Suprapubic skin (tissue), 4 donors: Measurements from ENCODE around the gene GDA. TPM values are rescaled to one million over a fixed set of nuclear protein-coding genes. Genes with fewer than 3 reads are reported as not detected.
"Not testable (repeated sequence)": the region's sequence is repeated elsewhere in the genome, so short reads cannot be mapped to it uniquely, and the experiment has no call there.

ENCODE experiments used
- DNase-seq, 2 donors: peaks; one replicate each; pipeline ENCODE4 v3.0.0-alpha.2; 2019; ENCODE audit warnings: low spot score in 2 of 2
- H3K27ac ChIP-seq: fragments of 200-600 bp; sonication (generic); one replicate; pipeline ENCODE4 v1.5.1; 2019
- H3K27me3 ChIP-seq: fragments of 200-600 bp; sonication (generic); one replicate; pipeline ENCODE4 v1.5.1; 2019
- H3K36me3 ChIP-seq: fragments of 200-600 bp; sonication (generic); one replicate; pipeline ENCODE4 v1.5.1; 2019
- H3K4me1 ChIP-seq: fragments of 200-600 bp; sonication (generic); one replicate; pipeline ENCODE4 v1.5.1; 2019
- H3K4me3 ChIP-seq: fragments of 200-600 bp; sonication (generic); one replicate; pipeline ENCODE4 v1.5.1; 2019; ENCODE audit warnings: mild to moderate bottlenecking
- H3K9me3 ChIP-seq: fragments of 200-600 bp; sonication (generic); one replicate; pipeline ENCODE4 v1.5.1; 2019
- CTCF ChIP-seq, 2 donors: fragments of 200-600 bp in 1 of 2; fragments of 450-650 bp in 1 of 2; sonication (generic) in 1 of 2; IDR thresholded peaks; one replicate each; pipeline ENCODE4 v1.5.1; 2016 to 2019; ENCODE audit warnings: antibody characterized with exemption in 2 of 2, mild to moderate bottlenecking in 1 of 2, moderate library complexity in 1 of 2
- EP300 ChIP-seq: sonication (generic); formaldehyde crosslinking; IDR thresholded peaks from one replicate; pipeline ENCODE4 v1.6.1; 2017; ENCODE audit warnings: antibody characterized with exemption
- POLR2A ChIP-seq, 2 donors: fragments of 450-650 bp; IDR thresholded peaks; one replicate each; pipeline ENCODE4 v1.6.1; 2017; ENCODE audit warnings: antibody characterized with exemption in 2 of 2, mild to moderate bottlenecking in 2 of 2, moderate library complexity in 2 of 2
- POLR2AphosphoS5 ChIP-seq, 3 donors: sonication (generic); formaldehyde crosslinking; IDR thresholded peaks; one replicate each; pipeline ENCODE4 v1.6.1; 2017; ENCODE audit warnings: antibody characterized with exemption in 3 of 3
- WGBS: methylation state at CpG from one replicate; pipeline ENCODE4 v1.1.5; 2018; 5-methylcytosine and 5-hydroxymethylcytosine counted together
- total RNA-seq, 4 donors: library from RNA; depleted of rRNA; stranded (reverse); fragments of >200 nt; gene quantifications; one replicate each; pipeline ENCODE4 v1.1.0, GENCODE V29; 2016

The GDA gene
- total RNA-seq, 4 donors from 2014 or later = 0.16 to 2.6 (median 1.6) TPM

GRCh38 chr9:72280913-72281500 lies 131.8 kb downstream of the GDA start:
- Histone ChIP-seq H3K36me3 (no peaks in the 10 kb centered on the region), H3K27ac (no peak overlapping the region), H3K4me3 (no peak overlapping the region), H3K27me3 (no peaks in the 10 kb centered on the region), H3K9me3 (no peaks in the 10 kb centered on the region), H3K4me1 (no peaks in the 10 kb centered on the region)
- DNase-seq = no peak
- no peak for TF ChIP-seq POLR2AphosphoS5 (IDR thresholded peaks at IDR 0.05)
- no peak for TF ChIP-seq POLR2A (IDR thresholded peaks at IDR 0.05)
- TF ChIP-seq CTCF (IDR thresholded peaks at IDR 0.05) = peak; percentile 87 to 92
- 34% methylated on average over 11 of the region's 11 CpGs for WGBS

- H3K27ac ChIP-seq = no peak overlapping the region
- no peak for DNase-seq
- no peaks in the 10 kb centered on the region for H3K9me3 ChIP-seq
- WGBS = 92% methylated on average over 2 of the region's 2 CpGs
- peaks cover 8% of the 10 kb centered on the region for H3K4me1 ChIP-seq
- H3K4me3 ChIP-seq = no peak overlapping the region
- H3K27me3 ChIP-seq = no peaks in the 10 kb centered on the region
- TF ChIP-seq CTCF (IDR thresholded peaks at IDR 0.05) (no peak), POLR2AphosphoS5 (IDR thresholded peaks at IDR 0.05) (no peak), EP300 (no peak), POLR2A (IDR thresholded peaks at IDR 0.05) (no peak)
- no peaks in the 10 kb centered on the region for H3K36me3 ChIP-seq
Observed at GRCh38 chr9:72289401-72289800, 140.2 kb downstream of the GDA start.

DNA sequence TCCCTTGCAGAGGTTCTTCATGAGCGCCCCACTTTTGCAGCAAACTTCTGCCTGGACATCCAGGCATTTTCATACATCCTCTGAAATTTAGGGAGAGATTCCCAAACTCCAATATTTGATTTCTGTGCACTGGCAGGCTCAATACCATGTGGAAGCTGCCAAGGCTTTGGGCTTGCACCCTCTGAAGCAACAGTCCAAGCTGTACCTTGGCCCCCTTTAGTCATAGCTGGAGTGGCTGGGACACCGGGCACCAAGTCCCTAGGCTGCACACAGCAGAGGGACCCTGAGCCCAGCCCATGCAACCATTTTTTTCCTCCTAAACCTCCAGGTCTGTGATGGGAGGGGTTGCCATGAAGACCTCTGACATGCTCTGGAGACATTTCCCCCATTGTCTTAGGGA lies 141.1 kb downstream of the GDA start:
- no peak overlapping the region for H3K27ac ChIP-seq
- no peaks in the 10 kb centered on the region for H3K36me3 ChIP-seq
- 95% methylated on average over 2 of the region's 2 CpGs for WGBS
- no peaks in the 10 kb centered on the region for H3K9me3 ChIP-seq
- DNase-seq = no peak
- H3K4me3 ChIP-seq = no peak overlapping the region
- peaks cover 8% of the 10 kb centered on the region for H3K4me1 ChIP-seq
- H3K27me3 ChIP-seq = no peaks in the 10 kb centered on the region
- no peak for TF ChIP-seq EP300
- TF ChIP-seq POLR2AphosphoS5 (IDR thresholded peaks at IDR 0.05) = no peak
- no peak for TF ChIP-seq POLR2A (IDR thresholded peaks at IDR 0.05)
- TF ChIP-seq CTCF (IDR thresholded peaks at IDR 0.05) = no peak

DNA sequence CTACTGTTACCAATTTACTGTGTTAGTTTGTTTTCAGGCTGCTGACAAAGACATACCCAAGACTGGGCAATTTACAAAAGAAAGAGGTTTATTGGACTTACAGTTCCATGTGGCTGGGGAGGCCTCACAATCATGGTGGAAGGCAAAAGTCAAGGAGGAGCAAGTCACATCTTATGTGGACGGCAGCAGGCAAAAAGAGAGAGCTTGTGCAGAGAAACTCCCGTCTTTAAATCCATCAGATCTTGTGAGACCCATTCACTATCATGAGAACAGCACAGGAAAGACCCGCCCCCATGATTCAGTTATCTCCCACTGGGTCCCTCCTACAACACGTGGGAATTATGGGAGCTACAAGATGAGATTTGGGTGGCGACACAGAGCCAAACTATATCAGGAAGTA lies 142.3 kb downstream of the GDA start:
- not testable (repeated sequence) for DNase-seq, H3K9me3 ChIP-seq, H3K36me3 ChIP-seq, H3K27ac ChIP-seq, H3K27me3 ChIP-seq, H3K4me1 ChIP-seq, H3K4me3 ChIP-seq
- WGBS = 70% methylated on average over 5 of the region's 5 CpGs

- H3K27ac ChIP-seq = no peak overlapping the region
Observed at GRCh38 chr9:72292256-72292682, 143.0 kb downstream of the GDA start.

More at GRCh38 chr9:72292256-72292682, 143.0 kb downstream of the GDA start:
- H3K4me1 ChIP-seq = peaks cover 8% of the 10 kb centered on the region
- peak; percentile 4 to 30 for TF ChIP-seq CTCF (IDR thresholded peaks at IDR 0.05)
- TF ChIP-seq POLR2A (IDR thresholded peaks at IDR 0.05) = no peak
- H3K4me3 ChIP-seq = no peak overlapping the region
- no peaks in the 10 kb centered on the region for H3K9me3 ChIP-seq
- DNase-seq = no peak
- 14% methylated on average over 2 of the region's 2 CpGs for WGBS
- no peaks in the 10 kb centered on the region for H3K27me3 ChIP-seq
- H3K36me3 ChIP-seq = no peaks in the 10 kb centered on the region
